IPS-18c (cell line): ENCODE data around the gene COMT.
"Not testable (repeated sequence)": the region's sequence is repeated elsewhere in the genome, so short reads cannot be mapped to it uniquely, and the experiment has no call there.

Experiments
- H3K4me3 ChIP-seq: 2 replicates; pipeline ENCODE4 v1.7.0; 2013; ENCODE audit warnings: low read depth, mild to moderate bottlenecking, low read length, moderate library complexity; ENCODE audit not compliant: insufficient read depth
- H3K9me3 ChIP-seq: one replicate; pipeline ENCODE4 v1.6.1; 2013; ENCODE audit warnings: mild to moderate bottlenecking, low read length, moderate library complexity; ENCODE audit not compliant: control insufficient read depth, insufficient read depth

COMT gene

GRCh38 chr22:19904935-19905334 is 36.6 kb upstream of the COMT start:
- H3K4me3 ChIP-seq = no peak overlapping the region
- no peaks in the 10 kb centered on the region for H3K9me3 ChIP-seq

GRCh38 chr22:19905347-19906276 is 36.0 kb upstream of the COMT start:
- no peaks in the 10 kb centered on the region for H3K9me3 ChIP-seq
- no peak overlapping the region for H3K4me3 ChIP-seq

- not testable (repeated sequence) for H3K9me3 ChIP-seq, H3K4me3 ChIP-seq
Observed at GRCh38 chr22:19906864-19907263, 34.7 kb upstream of the COMT start.

GRCh38 chr22:19907902-19908301 is 33.7 kb upstream of the COMT start:
- H3K4me3 ChIP-seq, H3K9me3 ChIP-seq: not testable (repeated sequence)

GRCh38 chr22:19909350-19910179 is 32.0 kb upstream of the COMT start:
- Histone ChIP-seq H3K4me3 (no peak overlapping the region), H3K9me3 (no peaks in the 10 kb centered on the region)

- Histone ChIP-seq H3K4me3 (no peak overlapping the region), H3K9me3 (no peaks in the 10 kb centered on the region)
Observed at GRCh38 chr22:19910180-19910744, 31.3 kb upstream of the COMT start.

- Histone ChIP-seq H3K9me3 (no peaks in the 10 kb centered on the region), H3K4me3 (no peak overlapping the region)
Observed at GRCh38 chr22:19911540-19912270, 29.9 kb upstream of the COMT start.

GRCh38 chr22:19912271-19912999 is 29.1 kb upstream of the COMT start:
- H3K4me3 ChIP-seq = no peak overlapping the region

GRCh38 chr22:19913337-19913936 is 28.1 kb upstream of the COMT start:
- peaks cover under 1% of the 10 kb centered on the region for H3K9me3 ChIP-seq
- H3K4me3 ChIP-seq = no peak overlapping the region; the same call in 1 of the 2 replicates

More at GRCh38 chr22:19912271-19912999, 29.1 kb upstream of the COMT start:
- H3K9me3 ChIP-seq = no peaks in the 10 kb centered on the region

- Histone ChIP-seq H3K4me3 (no peak overlapping the region), H3K9me3 (peaks cover 2% of the 10 kb centered on the region)
Observed at GRCh38 chr22:19914201-19914943, 27.2 kb upstream of the COMT start.

- Histone ChIP-seq H3K9me3 (peaks cover 2% of the 10 kb centered on the region), H3K4me3 (no peak overlapping the region)
Observed at GRCh38 chr22:19915287-19915954, 26.2 kb upstream of the COMT start.

GRCh38 chr22:19916006-19916405 is 25.6 kb upstream of the COMT start:
- Histone ChIP-seq H3K9me3 (peaks cover 2% of the 10 kb centered on the region), H3K4me3 (no peak overlapping the region)

GRCh38 chr22:19916941-19917340 is 24.6 kb upstream of the COMT start:
- Histone ChIP-seq H3K4me3 (no peak overlapping the region), H3K9me3 (peaks cover 2% of the 10 kb centered on the region)

GRCh38 chr22:19917389-19918138 is 24.0 kb upstream of the COMT start:
- Histone ChIP-seq H3K9me3 (peaks cover 2% of the 10 kb centered on the region), H3K4me3 (no peak overlapping the region)
